ENCODE results near the gene CUL9.

CUL9 gene

DNA sequence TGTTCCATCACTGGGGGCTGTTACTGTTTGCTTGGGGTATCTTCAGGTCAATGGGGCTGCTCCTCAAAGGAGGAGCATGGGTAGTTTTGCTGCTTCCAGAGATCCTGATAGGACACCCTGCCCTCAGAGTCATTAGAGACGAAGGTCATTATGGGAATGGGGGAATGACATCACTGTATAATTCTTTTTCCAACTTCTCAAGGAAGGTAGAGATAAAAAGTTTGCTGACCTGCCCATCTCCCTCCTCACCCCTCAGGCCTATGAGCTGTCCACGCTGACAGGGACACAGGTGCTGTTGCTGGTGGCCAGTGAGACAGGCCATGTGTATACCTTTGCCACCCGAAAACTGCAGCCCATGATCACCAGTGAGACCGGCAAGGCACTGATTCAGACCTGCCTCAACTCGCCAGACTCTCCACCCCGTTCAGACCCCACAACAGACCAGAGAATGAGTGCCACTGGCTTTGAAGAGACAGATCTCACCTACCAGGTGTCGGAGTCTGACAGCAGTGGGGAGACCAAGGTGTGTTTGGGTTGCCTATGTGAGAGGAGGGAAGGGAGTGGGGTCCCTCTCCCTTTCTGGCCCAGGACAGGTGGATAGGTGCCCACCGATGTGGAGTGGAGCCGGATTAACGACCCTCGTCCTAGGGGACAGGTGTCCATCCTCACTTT is 8.3 kb upstream of the CUL9 start:
- DNase-seq, result no peak

DNA sequence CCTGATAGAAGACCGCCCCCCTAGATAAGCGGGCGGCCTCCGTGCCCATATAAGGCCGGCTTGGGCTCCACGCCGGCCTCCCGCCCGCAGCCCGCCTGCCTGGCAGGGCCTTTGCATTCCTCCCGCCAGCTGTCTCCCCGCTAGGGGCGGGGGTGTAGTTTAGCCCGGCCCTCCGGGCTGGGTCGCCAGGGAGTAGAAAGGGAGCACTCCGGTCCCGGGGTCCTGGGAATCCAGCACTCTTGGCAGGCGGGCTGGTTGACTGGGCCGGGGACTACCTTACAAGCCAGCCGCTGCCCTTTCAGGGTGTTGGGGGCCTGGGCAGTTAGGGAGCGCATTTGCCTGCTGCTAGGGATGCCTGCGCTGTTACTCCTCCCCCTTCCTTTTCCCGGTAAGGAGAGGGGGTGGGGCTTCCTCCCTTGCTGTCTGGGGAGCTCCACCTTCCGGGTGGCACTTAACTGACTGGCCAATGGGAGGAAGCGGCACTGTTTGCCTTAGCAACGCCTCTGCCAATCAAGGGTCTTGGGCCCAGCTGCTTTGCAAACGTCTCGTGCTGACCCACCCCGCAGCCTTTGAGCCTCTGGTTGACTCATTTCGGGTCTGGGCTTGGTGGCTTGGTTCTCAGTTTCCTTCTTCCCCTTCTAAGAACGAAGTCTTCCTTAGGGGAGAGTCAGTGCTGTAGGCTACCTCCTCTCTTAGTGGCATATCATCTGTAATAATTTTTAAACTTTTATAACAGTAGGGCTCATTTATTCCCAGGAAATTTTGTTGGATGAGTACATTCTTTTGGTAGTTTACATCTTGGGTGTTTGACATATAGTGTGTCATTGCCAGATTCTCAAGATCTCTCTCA is 7.5 kb upstream of the CUL9 start:
- DNase-seq, result peak; percentile 90

DNA sequence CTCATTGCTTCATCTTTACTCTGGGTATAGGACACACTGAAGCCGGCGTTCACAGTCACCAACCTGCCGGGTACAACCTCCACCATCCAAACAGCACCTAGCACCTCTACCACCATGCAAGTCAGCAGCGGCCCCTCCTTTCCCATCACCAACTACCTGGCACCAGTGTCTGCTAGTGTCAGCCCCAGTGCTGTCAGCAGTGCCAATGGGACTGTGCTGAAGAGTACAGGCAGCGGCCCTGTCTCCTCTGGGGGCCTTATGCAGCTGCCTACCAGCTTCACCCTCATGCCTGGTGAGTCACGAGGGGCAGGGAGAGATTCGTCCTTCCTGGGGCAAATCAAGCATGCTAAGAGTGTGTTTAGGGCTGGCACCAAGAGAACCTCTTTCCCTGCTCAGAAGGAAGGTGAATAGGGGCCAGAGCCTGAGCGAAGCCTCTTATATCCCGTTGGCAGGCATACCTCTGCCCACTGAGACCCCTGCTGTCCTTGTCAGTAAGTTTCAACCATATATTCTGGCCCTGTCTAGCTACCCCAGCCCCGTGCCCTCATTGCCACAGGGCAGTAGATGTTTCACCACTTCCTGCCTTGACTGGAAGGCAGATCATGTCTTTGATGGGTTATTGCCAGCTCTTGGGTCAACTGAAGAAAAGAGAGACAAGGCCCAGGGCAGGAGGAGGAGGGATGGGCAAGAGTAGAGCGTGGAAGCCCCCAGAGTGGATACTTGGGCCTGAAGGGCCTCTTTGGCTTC is 6.1 kb upstream of the CUL9 start:
- DNase-seq, result no peak

DNA sequence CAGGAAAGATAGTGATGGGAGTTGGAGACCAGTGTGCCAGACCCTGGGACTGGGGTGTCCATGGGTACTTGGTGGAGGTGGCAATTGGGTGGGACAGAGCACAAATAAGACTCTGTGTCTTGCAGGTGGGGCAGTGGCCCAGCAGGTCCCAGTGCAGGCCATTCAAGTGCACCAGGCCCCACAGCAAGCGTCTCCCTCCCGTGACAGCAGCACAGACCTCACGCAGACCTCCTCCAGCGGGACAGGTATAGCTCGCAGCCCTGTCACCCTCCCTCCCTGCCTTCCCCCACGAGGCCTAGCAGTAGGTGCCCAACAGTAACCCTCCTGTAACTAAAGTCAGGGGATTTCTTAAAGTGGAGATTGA is 5.6 kb upstream of the CUL9 start:
- DNase-seq, result no peak

DNA sequence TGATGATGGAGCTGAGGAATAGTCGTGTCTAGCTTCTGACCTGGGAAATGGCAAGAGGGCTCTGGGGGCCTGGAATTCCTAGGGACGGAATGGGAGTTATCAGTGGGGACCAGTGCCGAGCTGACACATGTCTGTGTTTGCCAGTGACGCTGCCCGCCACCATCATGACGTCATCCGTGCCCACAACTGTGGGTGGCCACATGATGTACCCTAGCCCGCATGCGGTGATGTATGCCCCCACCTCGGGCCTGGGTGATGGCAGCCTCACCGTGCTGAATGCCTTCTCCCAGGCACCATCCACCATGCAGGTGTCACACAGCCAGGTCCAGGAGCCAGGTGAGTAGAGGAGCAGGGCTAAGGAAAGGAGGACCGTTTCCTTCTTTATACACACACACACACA is 3.8 kb upstream of the CUL9 start:
- no peak for DNase-seq

DNA sequence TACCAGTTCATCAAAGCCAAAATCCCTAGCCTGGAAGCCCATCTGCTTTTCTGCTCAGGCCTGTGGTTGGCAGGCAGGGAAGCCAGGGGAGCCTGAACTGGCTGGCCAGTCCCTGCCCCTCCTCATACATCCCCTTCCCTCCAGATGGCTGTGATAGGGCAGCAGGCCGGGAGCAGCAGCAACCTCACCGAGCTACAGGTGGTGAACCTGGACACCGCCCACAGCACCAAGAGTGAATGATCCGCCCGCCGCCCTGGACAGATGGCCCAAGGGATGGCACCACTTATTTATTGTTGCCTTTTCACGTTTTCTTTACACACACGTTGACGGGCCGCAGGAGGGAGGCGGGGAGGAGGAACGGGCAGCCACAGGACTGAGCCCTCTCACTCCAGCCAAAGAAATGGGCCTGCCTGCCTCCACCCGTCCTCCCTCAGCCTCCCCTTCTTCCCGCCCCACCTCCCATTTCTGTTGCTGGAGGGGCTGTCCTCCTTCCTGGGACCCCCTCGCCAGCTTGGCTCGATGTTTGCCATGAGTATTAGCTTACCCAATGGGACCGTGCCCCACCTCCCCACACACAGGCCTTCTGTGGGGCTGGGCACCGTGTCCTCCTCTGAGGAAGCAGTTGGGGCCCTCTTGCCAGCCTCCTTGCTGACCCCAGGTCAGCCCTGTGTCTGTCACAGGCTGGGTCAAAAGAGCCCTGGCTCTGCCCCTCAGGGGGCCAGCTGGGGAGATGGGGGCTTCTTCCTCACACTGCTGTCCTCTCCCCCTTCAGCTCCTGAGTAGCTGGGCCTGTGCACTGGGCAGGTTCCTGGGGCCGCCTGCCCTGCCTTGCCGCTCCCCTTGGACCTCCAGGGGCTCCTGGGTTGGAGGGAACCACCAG is 2.8 kb upstream of the CUL9 start:
- DNase-seq, result no peak

DNA sequence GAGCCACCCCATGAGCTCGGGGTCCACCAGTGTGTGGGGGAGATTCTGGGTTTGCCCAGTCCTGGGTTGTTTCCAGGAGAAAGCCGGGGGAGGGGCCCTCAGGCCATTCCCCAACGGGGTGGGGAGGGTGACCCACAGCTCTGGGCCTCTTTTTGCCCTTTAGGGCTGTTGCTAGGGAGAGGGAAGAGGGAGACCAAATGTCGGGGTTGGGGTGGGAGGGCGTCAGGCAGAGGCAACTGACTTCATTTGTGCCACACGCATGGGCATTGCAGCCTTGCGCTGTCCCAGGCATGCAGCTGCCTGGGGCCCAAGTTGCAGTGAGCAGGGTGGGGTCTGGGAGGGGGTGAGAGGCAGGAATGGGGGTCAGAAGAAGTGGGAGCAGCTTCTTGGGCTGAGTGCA is 1.9 kb upstream of the CUL9 start:
- no peak for DNase-seq

DNA sequence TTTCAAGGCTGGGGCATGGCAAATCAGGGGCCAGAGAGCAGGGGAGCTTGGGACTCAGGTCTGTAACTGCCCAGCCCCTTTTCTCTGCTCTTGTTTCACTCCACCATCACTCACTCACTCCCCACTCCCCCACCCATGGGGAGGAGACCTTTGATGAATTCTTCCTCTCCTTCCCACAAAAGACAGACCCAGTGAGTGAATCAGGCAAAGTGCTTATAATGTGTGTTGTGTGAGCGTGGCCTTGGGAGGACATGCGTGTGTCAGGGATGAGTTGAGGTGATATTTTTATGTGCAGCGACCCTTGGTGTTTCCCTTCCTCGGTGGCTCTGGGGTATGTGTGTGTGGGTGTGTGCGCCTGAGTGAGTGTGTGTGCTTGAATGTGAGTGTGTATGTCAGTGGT is 1.0 kb upstream of the CUL9 start:
- DNase-seq, result no peak

DNA sequence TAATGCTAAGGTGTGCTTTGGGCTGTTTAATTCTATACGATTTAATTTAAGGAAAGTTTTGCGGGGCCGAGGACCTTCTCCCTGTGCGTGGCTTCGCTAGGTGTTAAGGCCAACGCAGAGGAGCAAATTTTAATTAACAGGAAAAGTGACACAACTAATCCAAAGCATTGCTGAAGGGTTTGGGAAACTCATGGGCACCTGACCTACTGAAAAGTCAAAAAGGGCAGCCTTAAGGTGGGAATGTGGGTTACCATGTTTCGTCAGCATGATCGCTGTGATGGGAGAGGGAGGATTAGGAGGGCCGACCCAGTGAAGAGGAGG is 415 bp upstream of the CUL9 start:
- DNase-seq, result no peak

DNA sequence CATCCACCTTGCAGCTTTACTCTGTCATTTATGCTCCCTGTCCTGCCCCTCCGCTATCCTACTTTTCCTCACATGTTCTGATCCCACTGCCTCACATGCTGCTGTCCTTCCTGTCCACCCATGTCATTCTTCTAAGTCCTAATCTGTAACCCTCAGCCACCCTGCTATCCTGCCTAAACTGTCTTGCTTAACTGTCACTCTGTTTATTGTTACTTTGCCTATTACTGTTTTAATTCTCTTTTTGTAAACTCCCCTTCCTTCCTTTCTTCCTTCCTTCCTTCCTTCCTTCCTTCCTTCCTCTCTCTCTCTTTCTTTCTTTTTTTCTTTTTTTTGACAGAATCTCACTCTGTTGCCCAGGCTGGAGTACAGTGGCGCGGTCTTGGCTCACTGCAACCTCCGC is 1.4 kb downstream of the CUL9 start:
- no peak for DNase-seq

DNA sequence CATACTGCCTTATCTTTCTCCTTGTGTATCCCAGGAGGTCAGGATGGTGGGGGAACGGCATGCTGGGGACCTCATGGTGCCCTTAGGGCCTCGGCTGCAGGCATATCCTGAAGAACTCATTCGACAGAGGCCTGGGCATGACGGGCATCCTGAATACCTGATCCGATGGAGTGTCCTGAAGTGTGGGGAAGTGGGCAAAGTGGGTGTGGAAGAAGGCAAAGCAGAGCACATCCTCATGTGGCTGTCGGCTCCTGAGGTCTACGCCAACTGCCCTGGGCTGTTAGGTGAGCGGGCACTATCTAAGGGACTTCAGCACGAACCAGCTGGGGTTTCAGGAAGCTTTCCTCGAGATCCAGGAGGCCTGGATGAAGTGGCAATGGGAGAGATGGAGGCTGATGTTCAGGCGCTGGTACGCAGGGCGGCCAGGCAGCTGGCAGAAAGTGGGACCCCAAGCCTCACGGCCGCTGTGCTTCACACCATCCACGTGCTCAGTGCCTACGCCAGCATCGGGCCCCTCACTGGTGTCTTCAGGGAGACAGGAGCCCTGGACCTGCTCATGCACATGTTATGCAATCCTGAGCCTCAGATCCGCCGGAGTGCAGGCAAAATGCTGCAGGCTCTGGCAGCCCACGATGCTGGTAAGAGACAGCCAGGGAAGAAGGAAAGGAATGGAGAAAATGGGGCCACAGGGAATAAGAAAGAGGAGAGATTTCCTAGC is 2.4 kb downstream of the CUL9 start:
- DNase-seq, result no peak

DNA sequence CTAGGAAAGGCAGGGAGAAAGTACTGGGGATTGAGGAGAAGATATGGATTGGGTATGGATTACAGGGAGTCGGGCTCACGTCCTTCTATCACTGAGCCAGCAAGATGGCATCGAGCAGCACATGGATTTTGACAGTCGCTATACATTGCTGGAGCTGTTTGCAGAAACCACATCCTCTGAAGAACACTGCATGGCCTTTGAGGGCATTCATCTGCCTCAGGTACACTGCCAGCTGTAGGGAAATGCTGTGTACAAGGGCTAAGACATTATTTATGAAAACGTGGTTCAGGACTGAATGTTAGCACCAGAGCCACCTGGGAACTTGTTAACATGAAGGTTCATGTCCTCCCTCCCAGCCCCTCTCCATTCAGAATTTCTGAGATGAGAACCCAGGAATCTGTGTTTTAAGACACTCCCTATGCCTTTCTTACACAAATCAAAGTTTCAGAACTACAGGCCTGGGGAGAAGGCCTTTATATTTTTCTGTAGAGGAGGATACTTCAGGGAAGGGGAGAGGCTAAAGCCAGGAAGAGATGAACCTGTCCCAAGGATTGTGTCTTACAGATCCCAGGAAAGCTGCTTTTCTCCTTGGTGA is 3.5 kb downstream of the CUL9 start:
- DNase-seq, result no peak

DNA sequence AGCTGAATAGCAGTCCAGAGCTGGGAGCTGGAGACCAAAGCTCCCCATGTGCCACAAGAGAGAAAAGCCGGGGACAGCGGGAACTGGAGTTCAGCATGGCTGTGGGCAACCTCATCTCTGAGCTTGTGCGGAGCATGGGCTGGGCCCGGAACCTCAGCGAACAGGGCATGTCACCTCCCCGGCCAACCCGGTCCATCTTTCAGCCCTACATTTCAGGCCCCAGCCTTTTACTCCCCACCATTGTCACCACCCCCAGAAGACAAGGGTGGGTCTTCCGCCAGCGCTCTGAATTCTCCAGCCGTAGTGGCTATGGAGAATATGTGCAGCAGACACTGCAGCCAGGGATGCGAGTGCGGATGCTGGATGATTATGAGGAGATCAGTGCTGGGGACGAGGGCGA is 4.0 kb downstream of the CUL9 start:
- no peak for DNase-seq

DNA sequence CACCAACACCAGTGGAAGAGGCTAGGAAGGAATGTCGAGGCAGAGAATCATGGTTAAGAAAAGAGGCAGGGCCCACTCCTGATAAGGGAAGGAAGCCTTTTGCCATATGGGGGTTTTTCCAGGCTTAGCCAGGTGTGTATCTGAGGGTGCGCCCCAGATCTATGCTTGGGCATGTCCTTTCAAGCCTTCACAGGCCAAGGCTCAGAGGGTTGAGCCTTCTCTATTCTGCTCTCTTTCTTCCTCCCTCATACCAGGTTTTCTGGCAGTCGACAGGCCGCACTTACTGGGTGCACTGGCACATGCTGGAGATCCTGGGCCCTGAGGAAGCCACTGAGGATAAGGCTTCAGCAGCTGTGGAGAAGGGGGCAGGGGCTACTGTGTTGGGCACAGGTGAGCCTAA is 4.7 kb downstream of the CUL9 start:
- no peak for DNase-seq

DNA sequence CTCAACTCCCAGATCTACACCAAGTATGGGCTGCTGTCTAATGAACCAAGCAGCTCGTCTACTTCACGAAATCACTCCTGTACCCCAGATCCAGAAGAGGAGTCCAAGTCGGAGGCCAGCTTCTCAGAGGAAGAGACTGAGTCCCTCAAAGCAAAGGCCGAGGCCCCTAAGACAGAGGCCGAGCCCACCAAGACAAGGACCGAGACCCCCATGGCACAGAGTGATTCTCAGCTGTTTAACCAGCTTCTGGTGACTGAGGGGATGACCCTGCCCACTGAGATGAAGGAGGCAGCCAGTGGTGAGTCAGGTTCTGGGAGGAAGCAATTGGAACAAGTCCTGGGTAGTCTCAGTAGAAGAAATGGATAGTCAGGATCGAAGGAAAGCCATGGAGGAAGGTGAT is 5.8 kb downstream of the CUL9 start:
- no peak for DNase-seq

DNA sequence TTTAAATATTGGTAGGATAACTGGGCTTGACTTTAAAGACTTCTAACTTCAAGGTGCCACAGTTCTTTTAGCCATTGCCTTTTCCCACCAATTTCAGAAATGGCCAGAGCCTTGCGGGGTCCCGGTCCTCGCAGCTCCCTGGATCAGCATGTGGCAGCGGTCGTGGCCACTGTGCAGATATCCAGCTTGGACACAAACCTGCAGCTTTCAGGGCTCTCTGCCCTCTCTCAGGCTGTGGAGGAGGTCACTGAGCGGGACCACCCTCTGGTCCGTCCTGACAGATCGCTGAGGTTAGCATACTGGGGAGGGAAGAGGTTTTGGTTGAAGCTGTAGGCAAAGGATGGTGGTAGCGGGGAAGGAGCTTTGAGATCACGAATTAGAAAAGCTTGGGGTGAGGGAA is 6.4 kb downstream of the CUL9 start:
- no peak for DNase-seq

DNA sequence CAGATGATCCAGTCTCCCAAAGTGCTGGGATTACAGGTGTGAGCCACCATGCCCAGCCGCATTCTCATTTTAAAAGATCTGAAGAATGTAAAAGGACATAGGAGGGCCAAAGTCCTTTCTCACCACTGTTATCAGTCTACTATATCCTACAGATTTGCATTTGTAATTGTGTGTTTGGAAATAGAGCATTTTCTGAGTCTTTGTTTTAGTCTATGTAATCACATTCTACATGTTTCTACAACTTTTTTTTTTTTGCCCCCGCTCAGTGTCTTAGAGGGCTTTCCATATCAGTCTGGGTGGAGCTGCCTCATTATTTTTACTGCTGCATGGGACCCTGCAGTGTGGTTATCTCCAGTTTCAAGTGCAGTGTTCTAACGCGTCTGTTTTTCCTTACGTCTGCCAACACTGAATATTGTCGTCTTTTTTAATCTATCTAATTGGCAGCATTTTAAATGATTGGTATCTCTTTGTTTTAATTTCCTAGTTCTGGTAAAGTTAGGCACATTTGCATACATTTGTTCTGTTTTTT is 7.8 kb downstream of the CUL9 start:
- no peak for DNase-seq

DNA sequence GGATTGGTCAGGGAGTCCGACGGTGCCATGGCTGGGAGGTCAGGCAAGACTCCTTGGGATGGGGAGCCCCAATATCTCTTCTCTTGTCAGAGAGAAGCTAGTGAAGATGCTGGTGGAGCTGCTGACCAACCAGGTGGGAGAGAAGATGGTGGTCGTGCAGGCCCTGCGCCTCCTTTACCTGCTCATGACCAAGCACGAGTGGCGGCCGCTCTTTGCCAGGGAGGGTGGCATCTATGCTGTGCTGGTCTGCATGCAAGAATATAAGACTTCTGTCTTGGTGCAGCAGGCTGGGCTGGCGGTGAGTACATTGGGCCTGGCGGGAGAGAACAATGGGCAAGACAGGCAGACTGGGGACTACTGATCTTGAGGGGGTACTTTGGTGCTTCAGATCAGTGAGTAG is 10.9 kb downstream of the CUL9 start:
- DNase-seq, result no peak

DNA sequence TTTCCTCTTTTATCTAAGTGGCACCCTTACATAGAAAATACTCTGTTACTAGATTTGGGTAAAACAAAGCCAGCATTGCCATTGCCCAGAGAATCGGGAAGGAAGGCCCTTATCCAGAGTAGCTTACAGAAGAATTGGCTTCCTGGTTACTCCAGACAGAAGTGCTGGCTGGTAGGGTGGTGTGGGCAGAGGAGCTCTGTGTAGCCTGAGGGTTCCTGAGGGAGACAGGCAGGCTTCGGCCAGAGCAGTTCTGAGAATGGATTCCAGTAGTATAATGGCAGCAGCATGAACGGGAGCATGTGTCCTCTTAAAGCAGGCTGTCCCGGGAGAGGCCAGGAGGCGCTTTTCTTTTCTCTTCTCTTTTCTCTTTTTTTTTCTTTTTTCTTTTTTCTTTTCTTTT is 11.9 kb downstream of the CUL9 start:
- no peak for DNase-seq

DNA sequence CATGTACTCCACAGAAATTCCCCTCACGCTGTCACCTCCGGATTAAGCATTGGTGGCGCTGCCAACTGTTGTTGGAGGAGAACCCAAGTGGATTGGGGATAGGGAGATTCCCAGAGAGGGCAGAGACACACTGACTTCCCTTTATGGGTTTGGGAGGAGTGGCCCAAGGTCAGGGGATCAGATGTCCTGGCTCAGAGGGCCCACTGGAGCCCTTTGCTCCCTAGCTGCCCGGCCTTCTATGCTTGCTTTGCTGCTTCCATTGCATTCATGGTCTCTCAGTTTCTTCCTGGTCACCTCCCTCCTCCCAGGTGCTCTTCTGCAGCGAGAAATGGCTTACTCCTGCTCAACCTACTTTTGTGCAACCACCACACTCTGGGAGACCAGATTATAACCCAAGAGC is 14.3 kb downstream of the CUL9 start:
- DNase-seq, result no peak

DNA sequence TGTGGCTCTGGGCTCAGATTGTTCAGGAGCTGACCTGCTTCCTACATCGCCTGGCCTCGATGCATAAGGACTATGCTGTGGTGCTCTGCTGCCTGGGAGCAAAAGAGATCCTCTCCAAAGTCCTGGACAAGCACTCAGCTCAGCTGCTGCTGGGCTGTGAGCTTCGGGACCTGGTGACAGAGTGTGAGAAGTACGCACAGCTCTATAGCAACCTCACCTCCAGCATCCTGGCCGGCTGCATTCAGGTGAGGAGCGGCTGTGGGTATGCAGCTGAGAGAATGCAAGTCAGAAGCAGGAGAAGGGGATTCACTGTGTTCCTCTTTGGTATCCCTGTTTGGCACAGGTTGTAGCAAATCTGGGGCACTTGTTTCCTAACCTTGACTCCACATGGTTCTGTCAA is 17.9 kb downstream of the CUL9 start:
- DNase-seq, result no peak

DNA sequence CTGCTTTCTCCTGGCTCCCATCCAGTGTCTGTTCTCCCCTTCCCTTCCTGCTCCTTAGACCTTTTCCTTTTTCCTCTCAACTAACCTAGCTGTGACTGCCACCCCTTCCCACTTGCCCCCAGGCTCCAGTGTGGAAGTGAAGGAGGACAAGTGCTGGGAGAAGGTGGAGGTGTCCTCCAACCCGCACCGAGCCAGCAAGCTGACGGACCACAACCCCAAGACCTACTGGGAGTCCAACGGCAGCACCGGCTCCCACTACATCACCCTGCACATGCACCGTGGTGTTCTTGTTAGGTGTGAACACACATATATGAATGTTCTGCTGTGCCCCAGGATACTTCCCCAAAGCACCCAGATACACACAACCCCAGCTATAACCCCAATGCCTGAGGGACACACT is 18.5 kb downstream of the CUL9 start:
- no peak for DNase-seq

Measured in activated CD4-positive, alpha-beta T cell treated with anti-CD3 and anti-CD28 coated beads, Interleukin-2, amount 50 U/mL, for 1 hour (primary cell).